Measurements from ENCODE around the gene BDP1. TPM values are rescaled to one million over a fixed set of nuclear protein-coding genes. Genes with fewer than 3 reads are reported as not detected.

Gene BDP1
- total RNA-seq, 1 donor from 2014 or later, result 23.7 TPM

DNA sequence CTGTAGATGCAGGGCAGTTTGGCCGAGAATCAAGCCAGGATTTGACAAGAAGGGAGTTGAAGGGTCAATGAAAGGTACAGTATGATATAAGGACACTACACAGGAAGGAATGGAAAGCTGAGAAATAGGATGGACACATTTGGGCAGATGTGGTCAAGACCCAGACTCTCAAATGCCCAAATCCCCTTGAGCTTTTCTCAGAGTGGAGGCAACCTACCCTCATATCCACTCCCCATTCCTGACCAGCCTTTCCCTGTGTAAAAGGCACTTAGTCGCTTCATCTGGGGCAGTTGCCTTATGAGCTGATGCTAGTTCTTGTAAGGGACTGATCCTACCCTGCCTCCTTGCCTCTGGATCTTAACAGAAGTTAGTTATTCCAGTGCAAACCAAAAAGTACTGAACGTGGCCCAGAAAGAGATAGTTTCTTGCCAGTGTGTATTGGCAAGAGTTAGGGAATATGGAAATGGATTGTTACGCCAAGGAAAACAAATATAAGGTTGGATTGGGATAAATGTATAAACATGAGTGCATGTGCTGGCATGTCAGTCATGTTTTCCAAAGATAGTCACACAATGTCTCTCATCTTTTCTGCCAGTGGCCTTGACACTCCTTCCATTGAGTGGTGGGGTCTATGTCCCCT lies 127.6 kb downstream of the BDP1 start:
- DNase-seq (ENCODE audit: extremely low spot score, unreplicated experiment), result no peak
- no peak overlapping the region for H3K27ac Mint-ChIP-seq (ENCODE audit: unreplicated experiment)

DNA sequence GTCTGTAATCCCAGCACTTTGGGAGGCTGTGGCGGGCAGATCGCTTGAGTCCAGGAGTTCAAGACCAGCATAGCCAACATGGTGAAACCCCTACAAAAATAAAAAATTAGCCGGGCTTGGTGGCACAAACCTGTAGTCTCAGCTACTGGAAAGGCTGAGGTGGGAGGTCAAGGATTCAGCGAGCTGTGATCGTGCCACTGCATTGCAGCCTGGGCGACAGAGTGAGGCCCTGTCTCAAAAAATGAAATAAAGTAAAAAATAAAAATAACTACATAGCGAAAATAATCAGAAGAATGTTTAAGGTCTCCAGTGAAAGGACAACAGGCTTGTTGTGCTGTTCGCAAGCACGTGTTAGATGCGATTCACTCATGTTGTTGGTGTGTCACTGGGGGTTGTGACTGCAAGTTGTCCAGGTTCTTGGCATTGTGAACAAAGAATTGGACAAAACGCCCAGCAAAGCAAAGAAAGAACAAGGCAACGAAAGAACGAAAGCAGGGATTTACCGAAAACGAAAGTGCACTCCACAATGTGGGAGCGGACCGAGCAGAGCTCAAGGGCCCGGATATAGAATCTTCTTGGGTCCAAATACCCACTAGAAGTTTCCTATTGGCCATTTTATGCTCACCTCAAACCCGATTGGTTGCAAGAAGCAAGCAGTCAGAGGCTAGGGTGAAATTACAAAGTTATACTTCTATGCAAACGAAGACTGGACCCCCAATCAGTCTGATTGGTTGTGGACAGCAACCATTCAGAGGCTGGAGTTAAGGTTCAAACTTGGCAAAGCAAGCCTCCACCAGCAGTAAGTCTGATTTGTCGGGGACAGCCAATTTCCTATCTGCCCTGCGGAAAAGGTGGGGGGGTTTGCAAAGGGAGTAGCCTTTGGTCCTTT lies 130.8 kb downstream of the BDP1 start:
- peak; percentile 13 for DNase-seq (ENCODE audit: extremely low spot score, unreplicated experiment)

More for the DNA sequence above, 127.6 kb downstream of the BDP1 start:
- peaks cover 3% of the 10 kb centered on the region for H3K36me3 Mint-ChIP-seq (ENCODE audit: unreplicated experiment)
- H3K4me1 Mint-ChIP-seq (ENCODE audit: unreplicated experiment), result peaks cover 16% of the 10 kb centered on the region
- H3K27me3 Mint-ChIP-seq (ENCODE audit: unreplicated experiment), result no peaks in the 10 kb centered on the region
- TF ChIP-seq, protein P1, sequence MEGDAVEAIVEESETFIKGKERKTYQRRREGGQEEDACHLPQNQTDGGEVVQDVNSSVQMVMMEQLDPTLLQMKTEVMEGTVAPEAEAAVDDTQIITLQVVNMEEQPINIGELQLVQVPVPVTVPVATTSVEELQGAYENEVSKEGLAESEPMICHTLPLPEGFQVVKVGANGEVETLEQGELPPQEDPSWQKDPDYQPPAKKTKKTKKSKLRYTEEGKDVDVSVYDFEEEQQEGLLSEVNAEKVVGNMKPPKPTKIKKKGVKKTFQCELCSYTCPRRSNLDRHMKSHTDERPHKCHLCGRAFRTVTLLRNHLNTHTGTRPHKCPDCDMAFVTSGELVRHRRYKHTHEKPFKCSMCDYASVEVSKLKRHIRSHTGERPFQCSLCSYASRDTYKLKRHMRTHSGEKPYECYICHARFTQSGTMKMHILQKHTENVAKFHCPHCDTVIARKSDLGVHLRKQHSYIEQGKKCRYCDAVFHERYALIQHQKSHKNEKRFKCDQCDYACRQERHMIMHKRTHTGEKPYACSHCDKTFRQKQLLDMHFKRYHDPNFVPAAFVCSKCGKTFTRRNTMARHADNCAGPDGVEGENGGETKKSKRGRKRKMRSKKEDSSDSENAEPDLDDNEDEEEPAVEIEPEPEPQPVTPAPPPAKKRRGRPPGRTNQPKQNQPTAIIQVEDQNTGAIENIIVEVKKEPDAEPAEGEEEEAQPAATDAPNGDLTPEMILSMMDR (IDR thresholded peaks at IDR 0.05), result no peak
- no peak overlapping the region for H3K4me3 Mint-ChIP-seq (ENCODE audit: unreplicated experiment)
- H3K9me3 Mint-ChIP-seq (ENCODE audit: unreplicated experiment), result no peaks in the 10 kb centered on the region

DNA sequence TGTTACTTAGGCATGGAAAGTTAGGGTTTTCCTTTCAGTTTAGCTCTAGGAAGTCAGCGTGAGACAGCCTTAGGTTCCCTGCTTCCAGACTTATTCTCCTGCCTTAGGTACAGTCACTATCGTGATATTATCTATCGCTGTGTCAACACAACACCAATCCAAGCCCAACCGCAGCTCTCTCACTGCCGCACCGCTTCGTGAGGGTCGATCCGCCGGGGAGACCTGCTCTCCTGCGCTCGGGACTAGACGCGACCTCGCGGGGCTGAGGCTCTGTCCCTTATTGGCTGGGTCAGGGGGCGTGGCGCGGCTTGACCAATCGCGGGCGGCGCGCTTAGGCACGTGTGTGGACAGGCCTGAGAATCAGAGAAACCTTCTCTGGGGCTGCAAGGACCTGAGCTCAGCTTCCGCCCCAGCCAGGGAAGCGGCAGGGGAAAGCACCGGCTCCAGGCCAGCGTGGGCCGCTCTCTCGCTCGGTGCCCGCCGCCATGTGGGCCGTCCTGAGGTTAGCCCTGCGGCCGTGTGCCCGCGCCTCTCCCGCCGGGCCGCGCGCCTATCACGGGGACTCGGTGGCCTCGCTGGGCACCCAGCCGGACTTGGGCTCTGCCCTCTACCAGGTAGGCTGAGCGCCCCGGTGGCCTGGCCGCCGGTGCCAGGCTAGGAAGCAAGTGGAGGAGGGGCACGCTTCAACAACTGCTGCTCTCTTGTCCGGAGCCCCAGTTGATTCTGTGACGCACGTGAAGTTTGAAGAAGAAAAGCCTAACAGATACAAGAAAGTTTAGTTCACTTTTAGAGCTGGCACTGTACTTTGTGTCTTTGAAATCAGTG lies 131.7 kb downstream of the BDP1 start, which contains the start of gene MCCC2:
Gene MCCC2 (plus strand): TSS at position 400 of the 825 bp plus-strand sequence. CDS start 86 bp downstream, at position 486.
- Mint-ChIP-seq H3K4me1 (ENCODE audit: unreplicated experiment) (peaks cover 25% of the 10 kb centered on the region), H3K27ac (ENCODE audit: unreplicated experiment) (peak within 1 kb of the TSS; percentile 96), H3K36me3 (ENCODE audit: unreplicated experiment) (no peaks in the 10 kb centered on the region), H3K9me3 (ENCODE audit: unreplicated experiment) (no peaks in the 10 kb centered on the region), H3K4me3 (ENCODE audit: unreplicated experiment) (peak within 1 kb of the TSS; percentile 98), H3K27me3 (ENCODE audit: unreplicated experiment) (no peaks in the 10 kb centered on the region)
- peak; percentile 98 for DNase-seq (ENCODE audit: extremely low spot score, unreplicated experiment)
- TF ChIP-seq, protein P1 (IDR thresholded peaks at IDR 0.05), result no peak

More for the DNA sequence above, 130.8 kb downstream of the BDP1 start:
- Mint-ChIP-seq H3K36me3 (ENCODE audit: unreplicated experiment) (no peaks in the 10 kb centered on the region), H3K9me3 (ENCODE audit: unreplicated experiment) (no peaks in the 10 kb centered on the region), H3K4me3 (ENCODE audit: unreplicated experiment) (peak overlapping the region; percentile 98), H3K4me1 (ENCODE audit: unreplicated experiment) (peaks cover 25% of the 10 kb centered on the region), H3K27ac (ENCODE audit: unreplicated experiment) (peak overlapping the region; percentile 96), H3K27me3 (ENCODE audit: unreplicated experiment) (no peaks in the 10 kb centered on the region)
- TF ChIP-seq, protein P1 (IDR thresholded peaks at IDR 0.05), result no peak

DNA sequence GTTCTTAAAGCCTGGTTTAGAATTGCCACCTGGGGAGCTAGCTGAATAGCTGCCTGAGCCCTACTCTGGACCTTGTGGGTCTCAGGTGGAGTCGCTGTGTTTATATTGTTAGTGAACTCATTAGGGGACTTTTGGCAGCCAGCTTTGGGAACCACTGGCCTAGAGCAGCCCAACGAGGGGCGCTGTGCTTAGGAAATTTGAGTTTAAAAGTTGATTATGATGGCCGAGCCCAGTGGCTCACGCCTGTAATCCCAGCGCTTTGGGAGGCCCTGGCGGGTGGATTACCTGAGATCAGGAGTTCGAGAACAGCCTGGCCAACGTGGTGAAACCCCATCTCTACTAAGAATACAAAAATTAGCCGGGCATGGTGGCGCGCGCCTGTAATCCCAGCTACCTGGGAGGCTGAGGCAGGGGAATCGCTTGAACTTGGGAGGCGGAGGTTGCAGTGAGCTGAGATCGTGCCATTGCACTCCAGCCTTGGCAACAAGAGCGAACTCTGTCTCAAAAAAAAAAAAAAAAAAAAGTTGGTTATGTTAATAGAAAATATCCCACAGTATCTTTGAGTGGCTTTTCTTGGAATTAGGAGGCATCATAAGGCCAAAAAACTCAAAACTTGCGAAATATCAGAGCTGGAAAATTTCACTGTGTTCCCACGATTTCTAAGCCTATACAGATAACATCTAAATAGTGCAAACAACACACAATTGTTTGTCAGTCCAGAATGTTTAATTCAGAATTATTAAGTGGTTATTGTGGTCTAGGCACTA lies 132.5 kb downstream of the BDP1 start:
- no peaks in the 10 kb centered on the region for H3K9me3 Mint-ChIP-seq (ENCODE audit: unreplicated experiment)
- H3K4me3 Mint-ChIP-seq (ENCODE audit: unreplicated experiment), result peak overlapping the region; percentile 98
- H3K27ac Mint-ChIP-seq (ENCODE audit: unreplicated experiment), result peak overlapping the region; percentile 96
- peaks cover 2% of the 10 kb centered on the region for H3K36me3 Mint-ChIP-seq (ENCODE audit: unreplicated experiment)
- TF ChIP-seq, protein P1 (IDR thresholded peaks at IDR 0.05), result no peak
- peak; percentile 78 for DNase-seq (ENCODE audit: extremely low spot score, unreplicated experiment)
- peaks cover 25% of the 10 kb centered on the region for H3K4me1 Mint-ChIP-seq (ENCODE audit: unreplicated experiment)
- no peaks in the 10 kb centered on the region for H3K27me3 Mint-ChIP-seq (ENCODE audit: unreplicated experiment)
